ENCODE measurements around the gene ZNF260. TPM values are rescaled to one million over a fixed set of nuclear protein-coding genes. Genes with fewer than 3 reads are reported as not detected.

Gene ZNF260
- total RNA-seq, 1 experiment from 2014 or later = 0.07 TPM

- TF ChIP-seq ZNF274 (IDR thresholded peaks at IDR 0.05; ENCODE audit: low read depth, low read length) (no peak), ZFX (IDR thresholded peaks at IDR 0.05) (no peak), SIN3A (IDR thresholded peaks at IDR 0.05; ENCODE audit: low read depth) (no peak), SRF (IDR thresholded peaks at IDR 0.05; ENCODE audit: low read depth) (no peak), TCF7L2 (IDR thresholded peaks at IDR 0.05; ENCODE audit: borderline replicate concordance, extremely low read depth, insufficient read depth, insufficient read length) (no peak), FOSL1 (IDR thresholded peaks at IDR 0.05; ENCODE audit: low read depth) (no peak), ATF3 (IDR thresholded peaks at IDR 0.05) (no peak), EZH2 (IDR thresholded peaks at IDR 0.05) (no peak), POLR2AphosphoS5 (IDR thresholded peaks at IDR 0.05; ENCODE audit: low read depth, low read length) (no peak), ZBTB33 (IDR thresholded peaks at IDR 0.05; ENCODE audit: extremely low read depth, insufficient replicate concordance, low read length) (no peak), RAD21 (IDR thresholded peaks at IDR 0.05; ENCODE audit: low read depth) (no peak), REST (IDR thresholded peaks at IDR 0.05; ENCODE audit: low read depth) (no peak), ELF1 (IDR thresholded peaks at IDR 0.05; ENCODE audit: borderline replicate concordance, low read depth) (no peak), JUND (IDR thresholded peaks at IDR 0.05) (no peak), POLR2A (IDR thresholded peaks at IDR 0.05; ENCODE audit: borderline replicate concordance, extremely low read depth, insufficient read depth, insufficient read length) (no peak)
- no peaks in the 10 kb centered on the region for H3K27me3 ChIP-seq (ENCODE audit: insufficient read depth, low read length)
- no peak overlapping the region for H3K4me3 ChIP-seq (replicated peaks in 1 of 2; ENCODE audit: low read depth in 1 of 2, low read length in 2 of 2)
- no peak overlapping the region for H2AFZ ChIP-seq (ENCODE audit: low read depth, low read length, poor library complexity, severe bottlenecking)
- intact Hi-C loops (cut with micrococcal nuclease) = no loop called here
- ATAC-seq = no peak
- ChIA-PET POLR2A (no interaction called here), CTCF (no interaction called here), RAD21 (ENCODE audit: low non-redundant PET in 1 of 2, low total read pairs in 2 of 2, uncharacterized antibody in 2 of 2, unreplicated experiment in 2 of 2) (no interaction called here)
- H3K36me3 ChIP-seq (ENCODE audit: control insufficient read depth in 1 of 2, insufficient read depth in 2 of 2, low read length in 2 of 2) = no peaks in the 10 kb centered on the region
- peaks cover 6% of the 10 kb centered on the region; the same call in 1 of the 2 replicates for H3K79me2 ChIP-seq (ENCODE audit: insufficient read depth, low read length)
- no peak overlapping the region for H3K27ac ChIP-seq (ENCODE audit: low read depth, low read length)
- H3K9me3 ChIP-seq (ENCODE audit: control insufficient read depth in 1 of 2, insufficient read depth in 1 of 2, low read depth in 1 of 2, low read length in 2 of 2) = peaks cover 5 to 7% of the 10 kb centered on the region in 2 experiments; a peak in 2 of 4 replicates
- H3K4me2 ChIP-seq (ENCODE audit: low read length) = no peak overlapping the region
- DNase-seq (ENCODE audit: low read depth, low spot score) = no peak
- no peak overlapping the region for H3K9ac ChIP-seq (ENCODE audit: low read length)
- H3K9me2 ChIP-seq (ENCODE audit: insufficient read depth) = no peaks in the 10 kb centered on the region
- no peaks in the 10 kb centered on the region for H3K4me1 ChIP-seq (ENCODE audit: control insufficient read depth in 1 of 2, insufficient read depth in 2 of 2, low read length in 2 of 2)
- H4K20me1 ChIP-seq (ENCODE audit: insufficient read depth) = no peaks in the 10 kb centered on the region
- no TSS peak for BruUV-seq (replicated peaks)
These were observed 45.2 kb downstream of the ZNF260 start for GRCh38 chr19:36482876-36483275.
